ENCODE data around the gene LRMDA. TPM values are rescaled to one million over a fixed set of nuclear protein-coding genes. Genes with fewer than 3 reads are reported as not detected.

The LRMDA gene
- total and polyA plus RNA-seq, 2 of the 4 experiments (the other 2 are of a cell fraction) = 0.07 TPM; not detected in 1

- ATAC-seq (ENCODE audit: low read depth) (no peak), DNase-seq (no peak)
- BruUV-seq (replicated peaks) = no TSS peak
- no peak overlapping the region for H2BK15ac ChIP-seq (ENCODE audit: low read depth, low read length)
- no peaks in the 10 kb centered on the region for H3K9me3 ChIP-seq (ENCODE audit: control insufficient read depth, insufficient read depth, low read length)
- H4K20me1 ChIP-seq (ENCODE audit: insufficient read depth, low read length) = no peaks in the 10 kb centered on the region
- H3K18ac ChIP-seq (ENCODE audit: low read depth, low read length) = no peak overlapping the region
- H3K4me2 ChIP-seq (ENCODE audit: low read depth, low read length) = no peak overlapping the region
- H3K36me3 ChIP-seq (ENCODE audit: control insufficient read depth, insufficient read depth, low read length) = no peaks in the 10 kb centered on the region
- H3K56ac ChIP-seq (ENCODE audit: extremely low read depth, insufficient read depth, low read length) = no peak overlapping the region
- no peak overlapping the region for H3K14ac ChIP-seq (replicated peaks; ENCODE audit: low read depth, low read length)
- no peak overlapping the region for H2AK5ac ChIP-seq (ENCODE audit: low read depth, low read length)
- H3K23ac ChIP-seq (ENCODE audit: low read depth, low read length) = no peak overlapping the region
- H3K9ac ChIP-seq (ENCODE audit: low read depth, low read length) = no peak overlapping the region
- in situ Hi-C loops (cut with MboI; ENCODE audit: low sequenced_read_pairs) (no loop called here), intact Hi-C loops (cut with micrococcal nuclease) (no loop called here), dilution Hi-C loops (cut with HindIII; ENCODE audit: low sequenced_read_pairs, unreplicated experiment) (no loop called here)
- H3K4ac ChIP-seq (ENCODE audit: low read depth, low read length) = no peak overlapping the region
- H3K27me3 ChIP-seq (ENCODE audit: control insufficient read depth, insufficient read depth, low read length) = no peaks in the 10 kb centered on the region
- H4K5ac ChIP-seq (ENCODE audit: low read depth, low read length) = no peak overlapping the region
- no peak overlapping the region for H2BK20ac ChIP-seq (ENCODE audit: low read depth, low read length)
- no peak overlapping the region for H3K4me3 ChIP-seq (ENCODE audit: insufficient read depth, low read depth, low read length)
- no peak overlapping the region for H3K27ac ChIP-seq (ENCODE audit: insufficient read depth, low read length)
- no peaks in the 10 kb centered on the region for H3K9me1 ChIP-seq (ENCODE audit: insufficient read depth, low read length)
- WGBS, 2 experiments (ENCODE audit: extremely low coverage in 2 of 2, insufficient read length in 1 of 2) = no CpG with 5 or more reads among the region's 5 CpGs
- POLR2A ChIA-PET (ENCODE audit: unreplicated experiment) = no interaction called here
- CTCF ChIA-PET = no interaction called here
- H2AFZ ChIP-seq (replicated peaks; ENCODE audit: low read length, poor library complexity) = no peak overlapping the region
- H2BK5ac ChIP-seq (ENCODE audit: low read depth, low read length, poor library complexity, severe bottlenecking) = no peak overlapping the region
- H2AK9ac ChIP-seq (replicated peaks; ENCODE audit: low read depth, low read length, poor library complexity) = no peak overlapping the region
- TF ChIP-seq MAZ (IDR thresholded peaks at IDR 0.05; ENCODE audit: borderline replicate concordance, low read depth, low read length) = no peak
- TF ChIP-seq RAD21 (IDR thresholded peaks at IDR 0.05; ENCODE audit: low read length) = no peak
- no peak for TF ChIP-seq POLR2A (IDR thresholded peaks at IDR 0.05; ENCODE audit: low read depth, low read length)
- no peak for TF ChIP-seq RCOR1 (IDR thresholded peaks at IDR 0.05; ENCODE audit: insufficient replicate concordance, low read length)
- TF ChIP-seq SMC3 (IDR thresholded peaks at IDR 0.05; ENCODE audit: low read depth, low read length) = no peak
- TF ChIP-seq, protein P1, sequence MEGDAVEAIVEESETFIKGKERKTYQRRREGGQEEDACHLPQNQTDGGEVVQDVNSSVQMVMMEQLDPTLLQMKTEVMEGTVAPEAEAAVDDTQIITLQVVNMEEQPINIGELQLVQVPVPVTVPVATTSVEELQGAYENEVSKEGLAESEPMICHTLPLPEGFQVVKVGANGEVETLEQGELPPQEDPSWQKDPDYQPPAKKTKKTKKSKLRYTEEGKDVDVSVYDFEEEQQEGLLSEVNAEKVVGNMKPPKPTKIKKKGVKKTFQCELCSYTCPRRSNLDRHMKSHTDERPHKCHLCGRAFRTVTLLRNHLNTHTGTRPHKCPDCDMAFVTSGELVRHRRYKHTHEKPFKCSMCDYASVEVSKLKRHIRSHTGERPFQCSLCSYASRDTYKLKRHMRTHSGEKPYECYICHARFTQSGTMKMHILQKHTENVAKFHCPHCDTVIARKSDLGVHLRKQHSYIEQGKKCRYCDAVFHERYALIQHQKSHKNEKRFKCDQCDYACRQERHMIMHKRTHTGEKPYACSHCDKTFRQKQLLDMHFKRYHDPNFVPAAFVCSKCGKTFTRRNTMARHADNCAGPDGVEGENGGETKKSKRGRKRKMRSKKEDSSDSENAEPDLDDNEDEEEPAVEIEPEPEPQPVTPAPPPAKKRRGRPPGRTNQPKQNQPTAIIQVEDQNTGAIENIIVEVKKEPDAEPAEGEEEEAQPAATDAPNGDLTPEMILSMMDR (conservative IDR thresholded peaks at IDR 0.05; ENCODE audit: low read depth, low read length) = no peak
- no peak for TF ChIP-seq ELK1 (IDR thresholded peaks at IDR 0.05; ENCODE audit: borderline replicate concordance, low read depth, low read length)
- no peak for TF ChIP-seq CEBPB (IDR thresholded peaks at IDR 0.05; ENCODE audit: low read depth, low read length)
- TF ChIP-seq USF2 (IDR thresholded peaks at IDR 0.05; ENCODE audit: low read depth, low read length) = no peak
- no peak for TF ChIP-seq MXI1 (IDR thresholded peaks at IDR 0.05; ENCODE audit: borderline replicate concordance, low read depth, low read length)
- TF ChIP-seq MAFK (IDR thresholded peaks at IDR 0.05; ENCODE audit: low read depth, low read length) = no peak
- TF ChIP-seq NFE2L2 (IDR thresholded peaks at IDR 0.05; ENCODE audit: low read depth, low read length) = no peak
- TF ChIP-seq RFX5 (IDR thresholded peaks at IDR 0.05; ENCODE audit: low read depth, low read length) = no peak
- TF ChIP-seq BHLHE40 (IDR thresholded peaks at IDR 0.05; ENCODE audit: low read depth, low read length) = no peak
- TF ChIP-seq FOS (IDR thresholded peaks at IDR 0.05; ENCODE audit: low read depth, low read length) = no peak
- no peaks in the 10 kb centered on the region for H3K79me1 ChIP-seq (ENCODE audit: low read depth in 1 of 2, low read length in 2 of 2)
- H3K4me1 ChIP-seq (ENCODE audit: control insufficient read depth, insufficient read depth, low read length) = no peaks in the 10 kb centered on the region
- H4K8ac ChIP-seq (ENCODE audit: low read depth in 2 of 2, low read length in 2 of 2) = no peak overlapping the region
- H2BK120ac ChIP-seq (ENCODE audit: low read depth, low read length) = no peak overlapping the region
- H4K91ac ChIP-seq (ENCODE audit: insufficient read depth, low read depth, low read length) = no peak overlapping the region
Observed at GRCh38 chr10:75857269-75857846, 425.9 kb downstream of the LRMDA start.

Data from IMR-90 (cell line).